Thoracic aorta (tissue), 2 donors: ENCODE data around the gene CBY3. TPM values are rescaled to one million over a fixed set of nuclear protein-coding genes. Genes with fewer than 3 reads are reported as not detected.

ENCODE experiments used
- ATAC-seq: fragments of 150-250 bp; one replicate; pipeline ENCODE4 v1.8.0; 2017; ENCODE audit warnings: low read depth; ENCODE audit not compliant: insufficient number of reproducible peaks, low FRiP score
- DNase-seq: peaks from one replicate; pipeline ENCODE4 v3.0.0-alpha.2; 2020; ENCODE audit warnings: low spot score
- H3K27ac ChIP-seq, 2 donors: fragments of 200-600 bp; sonication (generic); 1 replicate in 1 of 2; 2 replicates in 1 of 2; pipeline ENCODE4 v1.5.1; 2016; ENCODE audit warnings: mild to moderate bottlenecking in 2 of 2, moderate library complexity in 2 of 2
- H3K27me3 ChIP-seq: fragments of 200-600 bp; sonication (generic); replicated peaks from 2 replicates; pipeline ENCODE4 v1.6.0; 2016; ENCODE audit warnings: mild to moderate bottlenecking; ENCODE audit not compliant: insufficient read depth
- H3K36me3 ChIP-seq: fragments of 200-600 bp; sonication (generic); one replicate; pipeline ENCODE4 v1.5.1; 2016
- H3K4me1 ChIP-seq, 2 donors: fragments of 200-600 bp; sonication (generic); 1 replicate in 1 of 2; 2 replicates in 1 of 2; pipeline versions ENCODE4 v1.5.1 to v1.6.0; 2016; ENCODE audit warnings: low read depth in 2 of 2, mild to moderate bottlenecking in 1 of 2; ENCODE audit not compliant: control insufficient read depth in 1 of 2
- H3K4me3 ChIP-seq: fragments of 200-600 bp; sonication (generic); 2 replicates; pipeline ENCODE4 v1.5.1; 2016; ENCODE audit warnings: mild to moderate bottlenecking
- H3K9me3 ChIP-seq: fragments of 200-600 bp; sonication (generic); 2 replicates; pipeline ENCODE4 v1.5.1; 2016
- CTCF ChIP-seq: fragments of 200-600 bp; sonication (generic); IDR thresholded peaks from one replicate; pipeline ENCODE4 v1.5.1; 2019; ENCODE audit warnings: antibody characterized with exemption
- total RNA-seq, 2 donors: library from RNA; depleted of rRNA; stranded (reverse); fragments of >200 nt; gene quantifications; one replicate each; pipeline versions ENCODE4 v1.1.0 to v1.2.3, GENCODE V29; 2016

Gene CBY3
- 1 to 10 TPM in 1 of 2 donors, not detected in 1; 1.4 TPM for total RNA-seq

GRCh38 chr5:179680780-179681401 is at the start of gene CBY3:
TSS of gene CBY3 (minus strand) at chr5:179681034. CDS start at chr5:179680918, 116 bp downstream.
- H3K27me3 ChIP-seq = no peaks in the 10 kb centered on the region
- no peak for DNase-seq
- H3K4me1 ChIP-seq = peaks cover 13 to 21% of the 10 kb centered on the region in 2 donors
- no peaks in the 10 kb centered on the region for H3K36me3 ChIP-seq
- no peak within 1 kb of the TSS for H3K4me3 ChIP-seq
- no peaks in the 10 kb centered on the region for H3K9me3 ChIP-seq
- no peak for ATAC-seq
- no peak within 1 kb of the TSS for H3K27ac ChIP-seq
- no peak for TF ChIP-seq CTCF

GRCh38 chr5:179730356-179730755 is 49.5 kb upstream of the CBY3 start:
- Histone ChIP-seq H3K9me3 (no peaks in the 10 kb centered on the region), H3K4me1 (peaks cover 22 to 26% of the 10 kb centered on the region in 2 donors), H3K27me3 (no peaks in the 10 kb centered on the region), H3K36me3 (peaks cover 35% of the 10 kb centered on the region), H3K27ac (no peak overlapping the region), H3K4me3 (no peak overlapping the region)
- no peak for TF ChIP-seq CTCF
- DNase-seq = no peak
- ATAC-seq = no peak

GRCh38 chr5:179729727-179730126 is 48.9 kb upstream of the CBY3 start:
- DNase-seq (no peak), ATAC-seq (no peak)
- no peaks in the 10 kb centered on the region for H3K27me3 ChIP-seq
- peaks cover 41% of the 10 kb centered on the region for H3K36me3 ChIP-seq
- H3K4me3 ChIP-seq = no peak overlapping the region
- no peaks in the 10 kb centered on the region for H3K9me3 ChIP-seq
- TF ChIP-seq CTCF = no peak
- H3K27ac ChIP-seq = no peak overlapping the region
- peaks cover 18 to 21% of the 10 kb centered on the region in 2 donors for H3K4me1 ChIP-seq

GRCh38 chr5:179729303-179729702 is 48.5 kb upstream of the CBY3 start:
- ATAC-seq = no peak
- no peak for DNase-seq
- Histone ChIP-seq H3K4me3 (no peak overlapping the region), H3K36me3 (peaks cover 46% of the 10 kb centered on the region), H3K27me3 (no peaks in the 10 kb centered on the region), H3K4me1 (peaks cover 13 to 16% of the 10 kb centered on the region in 2 donors), H3K9me3 (no peaks in the 10 kb centered on the region), H3K27ac (no peak overlapping the region)
- no peak for TF ChIP-seq CTCF

GRCh38 chr5:179727106-179727505 is 46.3 kb upstream of the CBY3 start:
- ATAC-seq (no peak), DNase-seq (no peak)
- Histone ChIP-seq H3K4me3 (no peak overlapping the region), H3K27me3 (no peaks in the 10 kb centered on the region), H3K27ac (no peak overlapping the region), H3K9me3 (no peaks in the 10 kb centered on the region), H3K36me3 (peaks cover 66% of the 10 kb centered on the region), H3K4me1 (peaks cover 8 to 9% of the 10 kb centered on the region in 2 donors)
- no peak for TF ChIP-seq CTCF
